ENCODE measurements around the gene PAPSS1. TPM values are rescaled to one million over a fixed set of nuclear protein-coding genes. Genes with fewer than 3 reads are reported as not detected.

The PAPSS1 gene
- total and polyA plus RNA-seq, 2 donors from 2014 or later = 28.1 to 47.7 TPM

DNA sequence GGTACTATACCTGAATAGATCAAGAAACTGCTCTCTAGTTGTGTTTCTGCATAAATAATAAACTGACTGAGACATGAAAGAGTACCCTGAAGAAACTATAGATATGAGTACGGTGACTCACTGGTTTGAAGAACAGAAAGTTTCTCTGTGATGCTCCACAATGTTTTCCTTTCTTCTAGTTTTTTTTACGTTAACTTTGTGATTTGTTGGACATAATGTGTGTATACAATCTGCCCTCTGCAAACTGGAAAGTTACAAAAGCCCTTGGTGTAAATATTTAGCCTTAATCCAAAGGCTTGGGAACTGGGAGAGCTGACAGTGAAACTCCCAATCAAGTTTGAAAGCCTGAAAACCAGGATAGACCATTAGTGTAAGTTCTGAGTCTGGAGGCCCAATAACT is 31.6 kb upstream of the PAPSS1 start:
- no peak overlapping the region for H3K9ac ChIP-seq (ENCODE audit: low read length in 3 of 3)
- no peak for FAIRE-seq
- no peak overlapping the region for H3K27ac ChIP-seq (ENCODE audit: low read depth in 2 of 2, low read length in 2 of 2)
- no peaks in the 10 kb centered on the region for H3K36me3 ChIP-seq (ENCODE audit: control insufficient read depth in 2 of 3, insufficient read depth in 3 of 3, low read length in 3 of 3)
- DNase-seq = no peak
- H3K4me1 ChIP-seq (ENCODE audit: control insufficient read depth in 2 of 3, insufficient read depth in 2 of 3, low read depth in 1 of 3, low read length in 3 of 3) = peaks cover 0 to 4% (median 0%) of the 10 kb centered on the region in 3 donors
- intact Hi-C loops (cut with DNase I) = no loop called here
- TF ChIP-seq, protein P1, sequence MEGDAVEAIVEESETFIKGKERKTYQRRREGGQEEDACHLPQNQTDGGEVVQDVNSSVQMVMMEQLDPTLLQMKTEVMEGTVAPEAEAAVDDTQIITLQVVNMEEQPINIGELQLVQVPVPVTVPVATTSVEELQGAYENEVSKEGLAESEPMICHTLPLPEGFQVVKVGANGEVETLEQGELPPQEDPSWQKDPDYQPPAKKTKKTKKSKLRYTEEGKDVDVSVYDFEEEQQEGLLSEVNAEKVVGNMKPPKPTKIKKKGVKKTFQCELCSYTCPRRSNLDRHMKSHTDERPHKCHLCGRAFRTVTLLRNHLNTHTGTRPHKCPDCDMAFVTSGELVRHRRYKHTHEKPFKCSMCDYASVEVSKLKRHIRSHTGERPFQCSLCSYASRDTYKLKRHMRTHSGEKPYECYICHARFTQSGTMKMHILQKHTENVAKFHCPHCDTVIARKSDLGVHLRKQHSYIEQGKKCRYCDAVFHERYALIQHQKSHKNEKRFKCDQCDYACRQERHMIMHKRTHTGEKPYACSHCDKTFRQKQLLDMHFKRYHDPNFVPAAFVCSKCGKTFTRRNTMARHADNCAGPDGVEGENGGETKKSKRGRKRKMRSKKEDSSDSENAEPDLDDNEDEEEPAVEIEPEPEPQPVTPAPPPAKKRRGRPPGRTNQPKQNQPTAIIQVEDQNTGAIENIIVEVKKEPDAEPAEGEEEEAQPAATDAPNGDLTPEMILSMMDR (IDR thresholded peaks at IDR 0.05; ENCODE audit: borderline replicate concordance, extremely low read depth, insufficient read depth) = no peak
- H3K4me3 ChIP-seq (ENCODE audit: low read length in 3 of 3) = no peak overlapping the region
- no peaks in the 10 kb centered on the region for H3K9me3 ChIP-seq (ENCODE audit: control insufficient read depth in 2 of 3, insufficient read depth in 1 of 3, low read length in 3 of 3)
- no peaks in the 10 kb centered on the region for H3K27me3 ChIP-seq (ENCODE audit: control insufficient read depth, insufficient read depth, low read length)

DNA sequence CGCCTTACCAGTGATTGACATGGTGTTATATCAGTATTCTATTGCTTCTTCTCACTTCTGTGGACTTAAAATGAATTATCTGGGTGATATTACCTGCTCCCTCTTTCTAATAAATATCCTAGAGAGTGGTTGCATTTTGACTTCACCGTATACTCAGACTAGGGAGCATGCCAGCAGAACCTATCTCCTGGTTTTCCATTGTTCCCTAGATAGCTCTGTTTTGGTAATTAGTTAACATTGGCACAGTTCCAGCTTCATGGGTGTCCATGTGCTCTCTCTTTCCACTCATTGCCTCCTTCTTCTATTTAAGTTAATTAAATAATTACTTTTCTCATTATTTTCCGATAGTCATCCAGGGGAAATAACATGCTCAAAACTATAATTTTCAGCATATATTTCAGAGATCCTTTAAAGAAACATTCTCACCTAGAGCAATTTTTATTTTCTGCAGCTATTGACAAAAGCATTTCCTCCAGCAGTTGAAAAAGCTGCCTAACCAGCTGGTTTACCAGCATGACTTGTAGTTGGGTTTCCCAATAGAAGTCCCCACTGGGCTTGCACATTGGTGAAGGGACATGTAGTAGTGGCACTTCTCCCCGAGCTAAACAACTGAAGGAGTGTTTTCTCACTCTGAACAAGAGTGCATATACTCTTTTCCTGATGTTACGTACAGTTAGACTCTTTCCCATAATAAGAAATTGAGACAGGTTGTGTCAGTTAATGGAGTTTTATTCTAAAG is 27.9 kb upstream of the PAPSS1 start:
- Histone ChIP-seq H3K9ac (ENCODE audit: low read length in 3 of 3) (no peak overlapping the region), H3K36me3 (ENCODE audit: control insufficient read depth in 2 of 3, insufficient read depth in 3 of 3, low read length in 3 of 3) (no peaks in the 10 kb centered on the region), H3K4me1 (ENCODE audit: control insufficient read depth in 2 of 3, insufficient read depth in 2 of 3, low read depth in 1 of 3, low read length in 3 of 3) (no peaks in the 10 kb centered on the region), H3K4me3 (ENCODE audit: low read length in 3 of 3) (no peak overlapping the region), H3K27ac (ENCODE audit: low read depth in 2 of 2, low read length in 2 of 2) (no peak overlapping the region), H3K9me3 (ENCODE audit: control insufficient read depth in 2 of 3, insufficient read depth in 1 of 3, low read length in 3 of 3) (no peaks in the 10 kb centered on the region), H3K27me3 (ENCODE audit: control insufficient read depth, insufficient read depth, low read length) (no peaks in the 10 kb centered on the region)
- DNase-seq = no peak
- intact Hi-C loops (cut with DNase I) = no loop called here
- no peak for FAIRE-seq
- TF ChIP-seq, protein P1 (IDR thresholded peaks at IDR 0.05; ENCODE audit: borderline replicate concordance, extremely low read depth, insufficient read depth) = no peak

DNA sequence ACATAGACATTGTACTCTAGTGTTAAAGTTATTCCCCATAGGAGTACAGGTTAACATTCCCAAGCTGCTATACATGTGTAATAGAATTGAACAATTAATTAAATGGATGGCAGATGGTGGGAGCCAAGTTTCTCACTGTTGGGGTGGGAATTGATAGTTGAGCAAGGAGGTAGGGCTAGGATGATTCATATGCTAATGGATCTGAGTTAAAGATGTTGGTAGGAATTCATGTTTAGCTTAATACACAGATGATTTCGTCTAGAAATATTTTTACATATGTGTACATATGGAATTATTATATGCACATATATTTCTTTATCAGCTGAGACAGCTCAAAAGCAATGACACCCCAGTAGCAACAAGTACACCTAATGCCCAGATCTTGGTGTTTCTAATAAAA is 26.1 kb upstream of the PAPSS1 start:
- Histone ChIP-seq H3K9me3 (ENCODE audit: control insufficient read depth in 2 of 3, insufficient read depth in 1 of 3, low read length in 3 of 3) (no peaks in the 10 kb centered on the region), H3K4me1 (ENCODE audit: control insufficient read depth in 2 of 3, insufficient read depth in 2 of 3, low read depth in 1 of 3, low read length in 3 of 3) (no peaks in the 10 kb centered on the region), H3K36me3 (ENCODE audit: control insufficient read depth in 2 of 3, insufficient read depth in 3 of 3, low read length in 3 of 3) (no peaks in the 10 kb centered on the region), H3K9ac (ENCODE audit: low read length in 3 of 3) (no peak overlapping the region), H3K27me3 (ENCODE audit: control insufficient read depth, insufficient read depth, low read length) (no peaks in the 10 kb centered on the region), H3K27ac (ENCODE audit: low read depth in 2 of 2, low read length in 2 of 2) (no peak overlapping the region), H3K4me3 (ENCODE audit: low read length in 3 of 3) (no peak overlapping the region)
- DNase-seq = no peak
- intact Hi-C loops (cut with DNase I) = no loop called here
- TF ChIP-seq, protein P1 (IDR thresholded peaks at IDR 0.05; ENCODE audit: borderline replicate concordance, extremely low read depth, insufficient read depth) = no peak
- no peak for FAIRE-seq

All from kidney (tissue), 14 donors.